HG03045 (cell line): ENCODE results near the gene BRK1.
"Not testable (repeated sequence)": the region's sequence is repeated elsewhere in the genome, so short reads cannot be mapped to it uniquely, and the experiment has no call there.

Experiments used
- ATAC-seq: cut with Tn5 transposase; IDR thresholded peaks from one replicate; pipeline ENCODE4 v1.9.1; 2021; ENCODE audit warnings: mild to moderate bottlenecking, moderate library complexity; ENCODE audit not compliant: unreplicated experiment

Gene BRK1

DNA sequence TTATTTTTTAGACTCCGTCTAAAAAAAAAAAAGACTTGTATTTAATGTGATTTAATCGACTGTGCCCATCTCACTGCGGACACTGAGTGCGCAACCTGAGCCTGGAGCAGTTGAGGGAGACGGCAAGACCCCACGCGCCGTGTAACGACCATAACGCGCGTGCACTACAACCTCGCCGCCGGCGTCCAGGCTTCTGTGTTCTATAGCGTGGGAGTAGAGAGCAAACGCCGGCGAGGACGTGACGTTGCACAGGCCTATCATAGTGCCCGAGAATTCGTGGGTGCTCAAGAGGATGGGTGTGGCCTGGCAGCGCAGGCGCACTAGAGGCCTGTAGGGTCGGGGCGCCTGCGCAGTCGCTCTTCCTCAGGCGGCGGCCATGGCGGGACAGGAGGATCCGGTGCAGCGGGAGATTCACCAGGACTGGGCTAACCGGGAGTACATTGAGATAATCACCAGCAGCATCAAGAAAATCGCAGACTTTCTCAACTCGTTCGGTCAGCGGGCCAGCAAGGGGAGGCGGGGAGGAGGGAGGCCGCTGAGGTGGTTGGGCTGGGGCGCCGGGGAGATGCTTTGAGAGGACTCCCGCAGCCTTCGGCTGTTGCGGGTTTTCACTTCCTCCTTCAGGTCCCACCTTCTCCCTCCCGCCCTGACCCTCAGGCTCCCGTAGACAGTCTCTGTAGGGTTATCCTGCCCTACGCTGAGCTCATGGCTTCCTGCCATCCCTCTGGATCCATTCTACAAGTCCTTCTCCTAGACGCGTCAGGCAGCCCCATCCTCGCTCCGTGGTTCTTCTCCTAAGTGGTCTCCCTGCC, at the start of gene BRK1:
BRK1 (plus strand) TSS at position 350 of the 812 bp plus-strand sequence; CDS start at position 377, 27 bp downstream.
- ATAC-seq: peak; percentile 94

GRCh38 chr3:10070077-10070476, 45.4 kb upstream of the BRK1 start:
- not testable (repeated sequence) for ATAC-seq

DNA sequence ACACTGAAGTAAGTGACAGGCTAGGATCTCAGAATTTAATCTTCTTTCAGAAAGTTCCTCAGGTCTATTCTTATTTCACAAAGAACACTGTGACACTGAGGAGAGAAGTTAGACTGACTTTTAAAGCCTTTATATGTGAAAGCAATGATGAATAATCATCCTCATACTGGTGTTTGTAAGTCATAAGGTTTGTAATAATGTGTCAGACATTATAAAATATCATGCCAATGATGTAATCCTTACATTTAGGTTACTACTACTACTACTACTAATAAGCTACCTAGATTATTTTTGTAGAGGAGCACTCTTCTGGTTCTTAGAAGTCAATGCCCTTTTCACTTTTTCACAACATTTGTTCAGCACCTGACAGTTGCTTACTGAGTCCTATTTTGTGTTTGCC, 40.8 kb upstream of the BRK1 start:
- ATAC-seq: no peak

DNA sequence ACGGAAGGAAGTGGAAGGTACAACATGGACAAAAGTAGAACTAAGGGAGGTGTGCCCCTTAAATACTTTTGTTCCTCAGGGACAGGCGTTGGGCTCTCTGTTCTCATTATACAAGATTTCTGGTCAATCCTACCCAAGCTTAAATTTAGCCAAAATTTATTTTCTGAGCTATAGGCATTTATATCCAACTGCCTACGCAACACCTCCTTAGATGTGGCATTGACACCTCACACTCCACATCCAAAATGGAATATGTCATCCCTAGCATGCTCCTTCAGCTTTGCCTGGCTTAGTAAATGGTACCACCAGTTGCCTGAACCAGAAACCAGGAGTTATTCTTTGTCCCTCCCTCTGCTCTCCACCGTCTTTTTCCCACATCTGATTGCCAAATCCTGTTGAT, 33.6 kb upstream of the BRK1 start:
- ATAC-seq: no peak

DNA sequence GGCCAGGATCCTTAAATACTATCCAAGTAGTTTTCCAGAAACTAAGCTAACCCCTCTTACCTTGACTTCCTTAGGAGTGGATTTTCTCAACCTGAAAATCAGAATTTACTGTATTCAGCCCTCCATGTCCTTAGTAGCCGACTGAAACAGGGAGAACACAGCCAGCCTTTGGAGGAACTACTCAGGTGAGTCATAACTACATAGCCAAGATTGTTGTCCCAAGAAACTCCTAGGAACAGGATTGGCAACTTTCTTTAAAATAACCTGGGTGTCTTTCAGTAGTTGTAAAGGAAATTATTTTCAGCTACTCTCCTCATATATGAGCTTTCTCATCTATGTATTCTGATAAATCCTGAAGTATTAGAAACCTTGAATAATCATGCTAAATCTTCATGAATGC, 29.7 kb upstream of the BRK1 start:
- ATAC-seq: no peak

DNA sequence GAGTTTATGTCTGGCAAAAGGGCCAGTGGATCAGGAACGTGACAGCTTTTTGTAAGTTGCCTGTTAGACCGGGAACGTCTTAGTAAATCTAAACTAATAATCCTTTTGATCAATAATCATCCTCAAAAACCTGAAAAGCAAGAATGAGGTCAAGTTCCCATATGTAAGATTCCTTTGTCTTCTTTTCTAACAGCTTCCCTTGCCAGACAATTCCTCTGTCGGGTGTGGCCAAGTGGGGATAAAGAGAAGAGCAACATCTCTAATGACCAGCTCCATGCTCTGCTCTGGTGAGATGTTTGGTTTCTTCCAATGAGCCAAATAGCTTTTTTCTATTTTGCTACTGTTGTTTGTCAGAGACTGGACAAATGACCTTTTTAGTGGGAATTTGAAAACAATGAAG, 27.2 kb upstream of the BRK1 start:
- no peak for ATAC-seq

- ATAC-seq: no peak
Observed at GRCh38 chr3:10090179-10090578, 25.3 kb upstream of the BRK1 start.

- ATAC-seq: not testable (repeated sequence)
Observed at GRCh38 chr3:10090774-10091173, 24.7 kb upstream of the BRK1 start.

GRCh38 chr3:10091387-10091786, 24.1 kb upstream of the BRK1 start:
- not testable (repeated sequence) for ATAC-seq

GRCh38 chr3:10093678-10094077, 21.8 kb upstream of the BRK1 start:
- no peak for ATAC-seq

DNA sequence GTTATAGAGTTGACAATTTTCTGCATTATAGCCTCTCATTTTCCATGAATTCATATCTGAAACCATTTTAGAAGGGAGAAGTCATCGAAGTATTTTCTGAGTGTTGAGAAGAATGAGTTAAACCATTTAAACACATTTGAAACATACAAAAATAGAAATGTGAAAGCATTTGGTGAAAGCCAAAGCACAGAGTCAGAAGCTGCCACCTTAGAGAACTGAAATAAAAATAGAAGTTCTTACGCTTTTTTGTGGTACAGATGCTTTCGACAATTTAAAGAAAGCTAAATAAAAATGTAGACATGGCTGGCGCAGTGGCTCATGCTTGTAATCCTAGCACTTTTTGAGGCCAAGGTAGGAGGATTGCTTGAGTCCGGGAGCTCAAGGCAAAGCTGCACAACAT, 16.4 kb upstream of the BRK1 start:
- no peak for ATAC-seq

GRCh38 chr3:10106919-10107318, 8.6 kb upstream of the BRK1 start:
- ATAC-seq: no peak

GRCh38 chr3:10108091-10108490, 7.4 kb upstream of the BRK1 start, which contains the start of gene FANCD2OS:
FANCD2OS (minus strand) TSS chr3:10108255; CDS start chr3:10104774, 3,481 bp downstream.
- no peak for ATAC-seq

DNA sequence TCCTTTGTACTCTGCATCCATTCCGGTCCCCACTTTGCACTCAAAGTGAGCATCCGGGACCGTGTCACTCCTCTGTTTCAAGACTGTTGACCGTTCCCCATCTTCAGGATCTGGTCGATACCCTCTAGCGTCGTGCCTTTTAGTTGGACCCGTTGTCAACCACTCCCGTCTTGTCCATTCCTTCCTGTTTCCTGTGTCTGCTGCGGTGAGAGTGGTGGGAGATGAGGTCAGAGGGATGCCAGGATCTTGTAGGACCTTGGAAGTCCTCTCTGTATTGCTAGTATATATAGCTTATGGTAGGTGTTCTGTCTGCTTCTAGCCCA, 624 bp downstream of the BRK1 start:
- no peak for ATAC-seq

DNA sequence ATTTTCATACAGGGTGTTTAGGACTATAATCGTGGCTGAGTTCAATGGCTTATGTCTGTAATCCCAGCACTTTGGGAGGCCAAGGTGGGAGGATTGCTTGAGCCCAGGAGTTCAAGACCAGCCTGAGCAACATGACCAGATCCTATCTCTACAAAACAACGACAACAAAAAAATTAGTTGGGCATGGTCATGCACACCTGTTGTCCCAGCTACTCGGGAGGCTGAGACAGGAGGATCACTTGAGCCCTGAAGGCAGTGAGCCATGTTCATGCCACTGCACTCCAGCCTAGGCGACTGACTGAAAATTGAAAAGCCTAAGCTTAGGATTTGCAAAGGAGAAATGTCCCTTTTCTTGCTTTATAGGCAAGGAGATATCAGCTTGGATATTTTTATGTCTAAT, 1.5 kb downstream of the BRK1 start:
- no peak for ATAC-seq

DNA sequence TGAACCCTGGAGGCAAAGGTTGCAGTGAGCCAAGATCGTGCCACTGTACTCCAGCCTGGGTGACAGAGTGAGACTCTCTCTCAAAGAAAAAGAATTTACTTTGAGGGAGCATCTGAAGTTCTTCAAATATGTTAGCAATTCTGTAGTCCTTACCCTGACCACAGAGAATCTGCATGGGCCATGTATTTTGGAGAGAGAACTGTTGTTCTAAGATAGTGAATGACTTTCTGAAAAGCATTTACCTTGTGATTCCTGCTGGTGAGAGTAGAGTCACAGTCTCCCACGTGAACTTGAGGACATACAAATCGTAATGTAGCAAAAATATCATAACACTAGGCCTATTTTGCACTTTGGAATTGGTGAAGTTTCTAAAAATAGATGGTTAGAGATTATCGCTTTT, 3.9 kb downstream of the BRK1 start:
- no peak for ATAC-seq

GRCh38 chr3:10121064-10121463, 5.6 kb downstream of the BRK1 start:
- ATAC-seq: no peak

GRCh38 chr3:10122724-10123123, 7.2 kb downstream of the BRK1 start:
- no peak for ATAC-seq

- not testable (repeated sequence) for ATAC-seq
Observed at GRCh38 chr3:10135872-10136271, 20.4 kb downstream of the BRK1 start.

GRCh38 chr3:10136426-10137005, 21.0 kb downstream of the BRK1 start:
- no peak for ATAC-seq

DNA sequence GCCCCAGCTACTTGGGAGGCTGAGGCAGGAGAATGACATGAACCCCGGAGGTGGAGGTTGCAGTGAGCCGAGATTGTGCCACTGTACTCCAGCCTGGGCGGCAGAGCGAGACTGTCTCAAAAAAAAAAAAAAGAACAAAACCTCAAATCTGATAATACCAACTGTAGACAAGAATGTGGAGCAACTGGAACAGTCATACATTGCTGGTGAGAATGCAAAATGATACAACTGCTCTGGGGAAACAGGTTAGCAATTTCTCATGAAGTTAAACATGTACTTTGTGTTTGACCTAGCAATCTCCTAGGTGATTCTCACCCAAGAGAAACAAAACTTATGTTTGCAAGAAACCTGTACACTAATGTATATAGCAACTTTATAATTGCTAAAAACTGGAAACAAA, 21.7 kb downstream of the BRK1 start:
- ATAC-seq: no peak

DNA sequence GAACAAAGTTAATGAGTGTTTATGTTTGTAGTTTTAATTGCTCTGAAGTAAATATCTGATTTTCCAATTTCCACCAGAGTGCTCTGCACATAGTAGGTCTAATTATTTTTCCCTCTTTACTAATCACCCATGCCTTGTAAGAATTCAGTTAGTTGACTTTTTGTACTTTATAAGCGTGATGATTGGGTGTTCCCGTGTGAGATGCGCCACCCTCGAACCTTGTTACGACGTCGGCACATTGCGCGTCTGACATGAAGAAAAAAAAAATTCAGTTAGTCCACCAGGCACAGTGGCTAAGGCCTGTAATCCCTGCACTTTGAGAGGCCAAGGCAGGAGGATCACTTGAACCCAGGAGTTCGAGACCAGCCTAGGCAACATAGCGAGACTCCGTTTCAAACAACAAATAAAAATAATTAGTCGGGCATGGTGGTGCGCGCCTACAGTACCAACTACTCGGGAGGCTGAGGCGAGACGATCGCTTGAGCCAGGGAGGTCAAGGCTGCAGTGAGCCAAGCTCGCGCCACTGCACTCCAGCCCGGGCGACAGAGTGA, 25.6 kb downstream of the BRK1 start:
- ATAC-seq: no peak
